ENCODE measurements around the gene AUTS2.

- TF ChIP-seq CTCF (IDR thresholded peaks at IDR 0.05) = no peak
- no peak for TF ChIP-seq POLR2A (IDR thresholded peaks at IDR 0.05)
- TF ChIP-seq POLR2AphosphoS5 (IDR thresholded peaks at IDR 0.05) = no peak
These were observed 214.5 kb downstream of the AUTS2 start for GRCh38 chr7:69812756-69813155.
